ENCODE measurements around the gene PIM1. TPM values are rescaled to one million over a fixed set of nuclear protein-coding genes. Genes with fewer than 3 reads are reported as not detected.

PIM1 gene
- total RNA-seq (2014; rRNA removed; shearing (Covaris generic)): 14.0 and 18.5 TPM in 2 replicates

GRCh38 chr6:37169496-37170272 is at the start of gene PIM1:
PIM1 (plus strand) TSS chr6:37170152; CDS start chr6:37170576, 424 bp downstream.

Other genes with a start within 250 kb of the PIM1 start
- gene PI16, start 215.4 kb upstream of the PIM1 start, total RNA-seq (2014; rRNA removed; shearing (Covaris generic)): not detected in 2 replicates
- gene MTCH1, start 184.0 kb upstream of the PIM1 start, total RNA-seq (2014; rRNA removed; shearing (Covaris generic)): 84.8 and 96.6 TPM in 2 replicates
- not detected in 2 replicates for gene FGD2, start 164.5 kb upstream of the PIM1 start, total RNA-seq (2014; rRNA removed; shearing (Covaris generic))
- gene TBC1D22B, start 87.6 kb downstream of the PIM1 start, total RNA-seq (2014; rRNA removed; shearing (Covaris generic)): 3.0 and 3.7 TPM in 2 replicates
- not detected in 2 replicates for gene TMEM217, start 88.0 kb downstream of the PIM1 start, total RNA-seq (2014; rRNA removed; shearing (Covaris generic))
- gene RNF8, start 183.8 kb downstream of the PIM1 start, total RNA-seq (2014; rRNA removed; shearing (Covaris generic)): 18.3 and 26.8 TPM in 2 replicates